Measurements from ENCODE around the gene BCL7A.
A peak's percentile ranks its signal among the peaks of the same experiment; 100 is the strongest.
"Not testable (repeated sequence)": the region's sequence is repeated elsewhere in the genome, so short reads cannot be mapped to it uniquely, and the experiment has no call there.

BCL7A gene

DNA sequence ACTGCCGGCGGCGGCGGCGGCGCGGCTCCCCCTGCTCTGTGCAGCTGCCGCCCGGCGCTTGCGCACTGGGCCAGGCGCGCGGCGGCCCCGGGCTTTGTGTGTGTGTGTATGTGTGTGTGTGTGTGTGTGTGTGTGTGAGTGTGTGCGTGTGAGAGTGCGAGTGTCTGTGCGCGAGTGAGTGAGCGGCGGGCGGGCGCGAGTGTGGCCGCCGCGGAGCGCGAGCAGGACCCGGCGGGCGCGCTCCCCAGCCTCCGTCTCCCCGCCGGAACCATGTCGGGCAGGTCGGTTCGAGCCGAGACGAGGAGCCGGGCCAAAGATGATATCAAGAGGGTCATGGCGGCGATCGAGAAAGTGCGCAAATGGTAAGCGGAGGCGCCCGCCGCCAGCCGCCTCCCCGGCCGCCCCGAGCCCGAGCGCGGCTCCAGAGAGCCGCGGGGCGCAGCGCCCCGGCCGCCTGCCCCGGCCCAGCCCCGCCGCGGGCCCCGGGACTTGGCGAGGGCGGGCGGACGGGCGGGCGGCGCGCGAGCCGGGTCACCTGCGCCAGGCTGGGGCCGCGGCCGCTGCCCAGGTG, at the start of gene BCL7A:
Gene BCL7A (plus strand): TSS at position 63 of the 571 bp plus-strand sequence. CDS start 208 bp downstream, at position 271.
- DNase-seq (ENCODE audit: insufficient read length, low spot score), result peak; percentile 71
- no peak for FAIRE-seq

DNA sequence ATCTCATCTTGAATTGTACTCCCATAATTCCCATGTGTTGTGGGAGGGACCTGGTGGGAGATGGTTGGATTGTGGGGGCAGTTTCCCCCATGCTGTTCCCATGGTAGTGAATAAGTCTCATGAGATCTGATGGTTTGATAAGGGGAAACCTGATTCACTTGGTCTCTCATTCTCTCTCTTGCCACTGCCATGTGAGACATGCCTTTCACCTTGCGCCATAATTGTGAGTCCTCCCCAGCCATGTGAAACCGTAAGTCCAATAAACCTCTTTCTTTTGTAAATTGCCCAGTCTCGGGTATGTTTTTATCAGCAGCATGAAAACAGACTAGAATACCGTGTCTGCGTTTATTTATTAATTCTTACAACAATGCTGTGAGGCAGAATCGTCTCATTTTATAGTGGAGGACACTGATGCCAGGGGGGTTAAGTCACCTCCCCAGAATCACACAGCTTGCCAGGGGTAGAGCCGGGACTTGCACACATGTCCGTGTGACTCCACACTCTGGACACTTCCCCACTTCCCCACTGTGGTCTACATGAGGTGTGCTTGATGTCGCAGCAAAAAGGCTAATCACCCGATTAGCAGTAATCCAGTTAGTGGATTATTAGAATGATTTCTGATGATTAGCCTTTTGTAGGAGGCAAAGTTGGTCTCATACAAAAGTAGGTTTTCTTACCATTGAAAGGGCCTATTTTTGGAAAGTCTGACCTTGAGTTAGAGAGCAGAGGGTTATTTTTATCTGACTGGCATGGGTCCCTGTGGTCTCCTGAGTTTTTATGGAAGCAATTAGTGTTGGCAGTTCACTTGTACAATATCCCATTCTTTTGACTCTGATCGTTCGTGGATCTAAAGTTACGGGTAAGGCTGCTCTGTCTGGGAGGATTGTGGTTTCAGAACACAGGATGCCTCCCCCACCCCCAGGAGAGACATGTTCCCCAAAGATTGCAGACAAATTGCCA, 47.4 kb upstream of the BCL7A start:
- no peak for FAIRE-seq
- DNase-seq (ENCODE audit: insufficient read length, low spot score), result no peak
- no peak for TF ChIP-seq POLR2A (IDR thresholded peaks at IDR 0.05; ENCODE audit: low read depth, low read length)

More for the DNA sequence above, at the start of gene BCL7A:
- peak; percentile 31; the same call in 1 of the 2 replicates for TF ChIP-seq POLR2A (IDR thresholded peaks at IDR 0.05; ENCODE audit: low read depth, low read length)

- no peak for FAIRE-seq
- TF ChIP-seq POLR2A (IDR thresholded peaks at IDR 0.05; ENCODE audit: low read depth, low read length), result no peak
Observed at GRCh38 chr12:121975021-121975420, 46.7 kb upstream of the BCL7A start.

GRCh38 chr12:121976950-121977349, 44.7 kb upstream of the BCL7A start:
- TF ChIP-seq POLR2A (IDR thresholded peaks at IDR 0.05; ENCODE audit: low read depth, low read length), result no peak
- no peak for DNase-seq (ENCODE audit: insufficient read length, low spot score)
- FAIRE-seq, result no peak

More at GRCh38 chr12:121975021-121975420, 46.7 kb upstream of the BCL7A start:
- no peak for DNase-seq (ENCODE audit: insufficient read length, low spot score)

DNA sequence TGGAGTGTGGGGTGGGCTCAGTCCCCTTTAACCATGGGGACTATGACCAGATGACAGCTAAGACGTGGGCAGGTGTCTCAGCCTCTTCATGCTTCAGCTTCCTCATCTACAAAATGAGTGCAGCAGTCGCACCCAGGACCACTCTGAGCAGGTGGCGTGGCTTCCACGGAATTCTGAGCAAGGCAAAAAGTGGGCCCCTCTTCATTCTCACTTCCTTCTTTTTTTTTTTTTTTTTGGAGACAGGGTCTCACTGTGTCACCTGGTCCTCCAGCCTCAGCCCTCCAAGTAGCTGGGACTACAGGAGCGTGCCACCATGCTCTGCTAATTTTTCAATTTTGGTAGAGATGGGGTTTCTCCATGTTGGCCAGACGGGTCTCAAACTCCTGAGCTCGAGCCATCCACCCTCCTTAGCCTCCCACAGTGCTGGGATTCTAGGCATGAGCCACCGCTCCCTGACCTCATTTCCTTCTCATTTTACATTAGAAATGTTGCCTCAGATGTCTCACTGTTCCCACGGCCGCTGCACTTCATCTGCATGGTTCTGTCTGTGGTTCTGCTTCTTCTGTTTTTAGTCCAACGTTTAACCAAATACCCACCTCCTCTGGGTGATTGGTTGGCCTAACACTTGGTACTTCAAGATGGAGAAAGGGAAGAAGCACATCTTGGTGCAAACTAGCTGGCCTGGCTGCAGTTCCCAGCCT, 41.3 kb upstream of the BCL7A start:
- FAIRE-seq (no peak), DNase-seq (ENCODE audit: insufficient read length, low spot score) (no peak)
- TF ChIP-seq POLR2A (IDR thresholded peaks at IDR 0.05; ENCODE audit: low read depth, low read length), result no peak

- no peak for TF ChIP-seq POLR2A (IDR thresholded peaks at IDR 0.05; ENCODE audit: low read depth, low read length)
- no peak for FAIRE-seq
- DNase-seq (ENCODE audit: insufficient read length, low spot score), result no peak
Observed at GRCh38 chr12:121980892-121981272, 40.8 kb upstream of the BCL7A start.

- DNase-seq (ENCODE audit: insufficient read length, low spot score), result no peak
- no peak for TF ChIP-seq POLR2A (IDR thresholded peaks at IDR 0.05; ENCODE audit: low read depth, low read length)
- no peak for FAIRE-seq
Observed at GRCh38 chr12:121981456-121981855, 40.2 kb upstream of the BCL7A start.

- TF ChIP-seq POLR2A (IDR thresholded peaks at IDR 0.05; ENCODE audit: low read depth, low read length), result no peak
- DNase-seq (ENCODE audit: insufficient read length, low spot score) (no peak), FAIRE-seq (no peak)
Observed at GRCh38 chr12:121982950-121983349, 38.7 kb upstream of the BCL7A start.

DNA sequence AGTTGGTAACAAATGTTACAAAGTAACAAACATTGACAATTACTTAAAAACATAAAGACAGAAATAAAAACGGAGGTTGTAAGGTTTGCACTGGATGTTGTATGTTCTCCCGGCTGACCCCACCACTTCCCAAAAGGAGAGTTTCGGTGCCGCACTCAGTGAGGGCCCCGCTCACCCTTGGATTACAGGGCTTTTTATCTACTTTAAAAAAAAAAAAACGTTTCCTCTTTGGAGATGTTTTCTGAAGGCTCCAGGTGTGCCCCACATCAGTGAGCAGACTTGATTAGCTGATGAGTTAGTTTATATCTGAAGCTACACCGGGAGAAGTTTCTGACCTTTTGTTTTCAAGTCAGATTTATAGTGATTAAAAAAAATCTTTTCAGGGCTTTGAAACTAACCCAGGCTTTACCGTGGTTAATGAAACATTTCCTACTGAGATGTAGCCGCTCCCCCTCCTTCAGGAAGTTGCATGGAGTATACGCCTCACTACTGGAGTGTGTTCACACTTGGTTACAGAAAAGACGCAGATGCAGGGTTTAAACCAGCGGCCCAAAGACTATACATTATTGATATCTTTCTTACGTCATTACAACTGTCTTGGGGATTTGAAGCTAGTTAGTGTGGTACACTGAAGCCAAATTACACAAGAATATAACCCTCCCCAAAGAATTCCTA, 38.0 kb upstream of the BCL7A start:
- no peak for TF ChIP-seq POLR2A (IDR thresholded peaks at IDR 0.05; ENCODE audit: low read depth, low read length)
- FAIRE-seq, result no peak
- DNase-seq (ENCODE audit: insufficient read length, low spot score), result no peak

GRCh38 chr12:121986489-121987245, 35.0 kb upstream of the BCL7A start:
- no peak for FAIRE-seq
- no peak for DNase-seq (ENCODE audit: insufficient read length, low spot score)
- no peak for TF ChIP-seq POLR2A (IDR thresholded peaks at IDR 0.05; ENCODE audit: low read depth, low read length)

DNA sequence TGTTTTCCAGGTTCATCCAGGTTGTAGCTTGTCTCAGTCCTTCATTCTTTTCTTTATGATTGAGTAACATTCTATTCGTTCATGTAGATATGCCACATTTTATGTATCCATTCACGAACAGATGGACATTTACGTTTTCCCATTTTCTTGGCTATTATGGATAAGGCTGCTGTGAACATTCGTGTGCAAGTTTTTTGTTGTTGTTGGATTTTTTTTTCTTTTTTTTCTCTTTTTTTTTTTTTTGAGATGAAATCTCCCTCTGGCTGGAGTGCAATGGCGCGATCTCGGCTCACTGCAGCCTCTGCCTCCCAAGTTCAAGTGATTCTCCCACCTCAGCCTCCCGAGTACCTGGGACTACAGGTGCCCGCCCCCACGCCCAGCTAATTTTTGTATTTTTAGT, 33.2 kb upstream of the BCL7A start:
- FAIRE-seq; DNase-seq (ENCODE audit: insufficient read length, low spot score): not testable (repeated sequence)

- TF ChIP-seq POLR2A (IDR thresholded peaks at IDR 0.05; ENCODE audit: low read depth, low read length), result no peak
- DNase-seq (ENCODE audit: insufficient read length, low spot score) (no peak), FAIRE-seq (no peak)
Observed at GRCh38 chr12:121989276-121990113, 32.2 kb upstream of the BCL7A start.

Data from H54 (cell line).